NCI-H526 (cell line): ENCODE data around the gene KRT33B.

Experiments used
- DNase-seq, 2 experiments: peaks; one replicate each; lab custom pipeline; 2025; lab: John Stamatoyannopoulos, UW

The KRT33B gene

DNA sequence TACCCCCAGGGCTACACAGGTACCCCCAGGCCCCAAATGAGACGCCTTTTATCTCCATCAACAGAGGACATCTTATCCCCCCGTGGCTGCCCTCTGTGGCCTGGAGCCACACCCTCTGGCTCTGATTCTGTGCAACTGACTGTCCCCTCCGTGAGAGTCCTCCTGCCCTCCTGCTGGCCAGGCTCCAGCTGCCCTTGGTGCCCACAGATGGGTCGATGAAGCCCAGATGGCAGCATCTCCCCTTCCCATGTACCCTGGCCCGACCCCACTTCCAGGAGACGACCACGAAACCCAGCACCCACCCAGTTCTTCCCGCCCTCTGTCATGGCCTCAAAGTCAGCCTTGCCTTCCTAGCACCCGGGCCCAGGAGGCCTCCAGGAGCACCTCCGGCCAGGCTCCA lies 44.5 kb downstream of the KRT33B start:
- DNase-seq: no peak

DNA sequence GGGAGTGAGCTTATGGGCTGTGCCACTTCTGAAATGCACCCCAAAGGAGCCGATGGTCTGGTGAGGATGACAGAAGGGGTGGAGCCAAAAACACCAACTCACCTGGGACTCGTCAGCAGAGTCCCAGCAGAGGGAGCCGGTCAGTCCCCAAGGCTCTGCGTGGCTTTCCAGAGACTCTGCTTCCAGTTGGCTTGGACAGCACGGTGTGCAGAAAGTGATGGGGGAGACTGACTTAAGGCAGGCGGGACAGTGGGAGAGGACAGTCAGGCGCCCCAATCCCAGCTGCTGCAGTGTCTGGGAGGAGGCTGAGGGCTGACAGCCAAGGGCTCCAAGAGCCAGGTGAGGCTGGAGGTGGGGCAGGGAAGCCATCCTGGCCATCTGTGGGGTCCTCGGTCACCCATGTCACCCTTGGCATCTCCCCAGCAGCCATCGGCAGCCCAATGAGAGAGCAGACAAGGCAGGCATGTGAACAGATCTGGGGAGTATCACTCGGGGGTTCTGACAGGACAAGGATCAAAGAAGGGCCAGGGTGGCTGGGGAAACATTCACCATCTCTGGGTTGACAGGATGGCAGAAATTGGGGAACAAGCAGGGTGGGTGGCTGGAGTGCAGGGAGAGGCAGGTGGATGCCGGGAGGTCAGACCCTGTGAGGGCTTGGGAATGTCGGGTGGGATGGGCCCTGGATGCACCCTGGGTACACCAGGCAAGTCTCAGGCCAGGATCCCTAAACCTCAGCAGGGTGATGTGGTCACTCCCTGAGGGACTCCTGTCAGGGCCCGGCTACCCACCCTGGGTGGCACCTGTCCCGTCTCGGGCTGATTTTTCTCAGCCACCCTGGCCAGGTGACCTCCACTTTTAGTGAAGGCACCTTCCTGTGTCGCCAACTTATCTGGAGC lies 45.2 kb downstream of the KRT33B start:
- peak in 1 of 2 experiments; percentile 64 for DNase-seq

DNA sequence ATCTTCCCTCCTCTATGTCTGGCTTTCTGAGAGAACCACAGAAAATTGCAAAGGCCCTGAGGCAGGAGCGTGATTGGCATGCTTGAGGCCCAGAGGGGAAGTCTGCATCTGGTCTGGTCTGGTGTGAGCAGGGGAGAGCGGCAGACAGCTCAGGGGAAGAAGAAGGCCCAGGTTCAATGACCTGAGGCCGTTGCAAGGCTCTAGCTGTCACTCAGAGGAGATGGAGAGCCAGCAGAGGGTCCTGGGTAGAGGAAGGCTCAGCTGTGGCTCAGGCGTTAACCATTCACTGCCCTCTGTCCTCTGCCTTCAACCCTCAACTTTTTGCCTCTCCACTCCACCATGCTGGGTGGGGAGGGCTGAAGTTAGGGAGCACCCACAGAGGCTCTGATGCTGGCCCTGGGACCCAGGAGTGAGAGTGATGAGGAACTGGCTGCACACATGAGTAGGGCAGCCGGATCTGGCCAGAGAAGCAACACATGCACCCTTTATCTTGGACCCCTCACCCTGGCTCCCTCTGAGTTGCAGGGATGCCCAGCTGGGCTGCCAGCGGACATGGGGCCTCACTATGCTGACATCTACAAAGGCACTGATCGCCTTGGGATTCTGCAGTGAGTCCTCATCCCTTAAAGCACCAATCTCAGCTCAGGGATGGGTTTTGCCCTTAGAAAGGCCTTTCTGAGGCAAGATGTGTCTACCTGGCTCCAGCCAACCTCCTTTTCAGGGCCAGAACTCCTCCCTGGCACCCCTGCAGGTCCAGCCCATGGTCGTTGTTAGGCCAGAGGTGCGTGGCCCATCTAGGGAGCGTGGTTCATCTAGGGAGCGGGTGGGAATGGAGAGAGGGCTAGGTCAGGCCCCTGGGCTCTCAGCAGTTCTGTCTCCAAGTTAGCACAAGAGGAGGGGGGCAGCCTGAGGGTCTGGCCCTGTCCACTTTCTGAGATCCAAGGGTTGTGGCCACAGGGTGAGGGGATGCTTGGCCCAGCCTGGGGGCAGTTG lies 46.4 kb downstream of the KRT33B start:
- DNase-seq: no peak

DNA sequence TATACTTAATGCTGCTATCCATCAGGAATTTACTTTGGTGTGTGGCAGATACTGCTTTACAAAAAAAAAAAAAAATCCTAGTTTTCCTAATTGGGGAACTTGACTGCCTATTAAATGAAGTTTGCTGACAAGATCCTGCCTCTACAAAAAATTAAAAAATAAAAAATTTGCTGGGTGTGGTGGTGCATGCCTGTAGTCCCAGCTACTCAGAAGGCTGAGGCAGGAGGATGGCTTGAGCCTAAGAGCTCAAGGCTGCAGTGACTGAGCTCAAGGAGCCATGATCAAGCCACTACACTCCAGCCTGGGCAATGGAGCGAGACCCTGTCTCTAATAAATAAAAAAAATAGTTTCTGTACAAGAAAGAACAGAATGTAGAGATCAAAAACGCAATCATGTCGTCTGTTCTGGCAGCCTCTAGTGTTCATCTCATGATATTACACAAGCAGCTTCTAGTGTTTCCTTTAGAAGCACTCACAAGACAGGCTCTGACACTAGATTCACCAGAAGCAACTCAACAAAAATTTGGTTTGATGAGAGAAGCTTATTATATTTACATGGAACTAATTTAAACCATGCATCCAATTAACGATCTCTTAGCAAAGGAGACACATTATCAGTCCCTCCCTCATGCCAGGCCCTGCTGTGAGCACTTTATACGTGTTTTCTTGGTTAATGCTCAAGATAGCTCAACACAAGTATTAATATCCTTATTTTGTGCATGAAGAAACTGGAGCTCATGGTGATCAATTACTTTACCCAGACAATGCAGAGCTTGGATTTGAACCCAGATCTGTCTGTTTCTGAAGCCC lies 47.3 kb downstream of the KRT33B start:
- DNase-seq: peak; percentile 5 to 73

DNA sequence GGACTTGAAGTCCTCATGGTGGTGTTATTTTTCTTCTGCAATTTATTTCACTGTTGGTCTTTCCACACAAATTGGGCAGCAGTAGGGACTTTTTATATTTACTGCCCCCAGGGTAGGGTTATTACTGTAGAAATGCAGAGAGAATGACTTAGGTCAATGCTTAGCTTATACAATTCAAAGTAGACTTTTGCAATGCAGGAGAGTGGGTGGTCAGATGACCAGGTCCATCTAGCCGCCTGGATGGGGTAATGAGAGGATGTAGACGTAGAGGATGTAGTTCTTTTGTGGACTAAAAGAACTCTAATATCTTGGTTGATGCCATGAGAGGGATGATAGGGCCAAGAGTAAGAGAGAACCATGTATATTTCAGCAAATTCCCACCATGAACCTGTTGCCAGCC lies 51.4 kb downstream of the KRT33B start:
- no peak for DNase-seq

DNA sequence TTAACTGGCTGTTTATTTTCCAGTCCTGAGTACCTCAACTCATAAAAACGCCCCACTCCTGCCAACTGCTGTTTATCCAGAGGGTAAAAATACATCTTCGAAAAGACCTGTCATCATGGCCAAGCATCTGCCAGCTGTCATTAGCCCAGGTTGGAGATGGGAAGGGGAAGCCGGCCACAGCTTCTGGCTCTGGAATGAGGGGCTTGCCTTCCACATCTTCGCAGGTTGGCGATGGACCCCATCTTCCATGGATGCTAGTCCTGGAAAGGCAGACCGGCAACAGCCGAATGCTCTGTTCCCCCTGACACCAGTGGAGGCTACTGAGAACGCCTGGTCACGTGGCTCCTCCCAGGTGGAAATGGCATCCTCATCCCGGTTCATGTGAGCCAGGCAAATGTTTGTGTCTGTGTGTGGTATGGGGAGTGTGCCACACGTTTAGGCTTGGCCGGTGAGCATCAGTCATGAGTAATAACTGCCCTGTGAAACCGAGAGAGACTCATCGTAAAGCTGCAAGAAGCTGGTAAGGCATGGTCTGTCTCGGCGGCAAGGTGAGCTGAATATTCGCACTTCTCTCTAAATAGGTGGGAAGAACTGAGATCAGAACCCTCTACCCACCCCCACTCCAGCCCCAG lies 53.7 kb downstream of the KRT33B start:
- DNase-seq: no peak

DNA sequence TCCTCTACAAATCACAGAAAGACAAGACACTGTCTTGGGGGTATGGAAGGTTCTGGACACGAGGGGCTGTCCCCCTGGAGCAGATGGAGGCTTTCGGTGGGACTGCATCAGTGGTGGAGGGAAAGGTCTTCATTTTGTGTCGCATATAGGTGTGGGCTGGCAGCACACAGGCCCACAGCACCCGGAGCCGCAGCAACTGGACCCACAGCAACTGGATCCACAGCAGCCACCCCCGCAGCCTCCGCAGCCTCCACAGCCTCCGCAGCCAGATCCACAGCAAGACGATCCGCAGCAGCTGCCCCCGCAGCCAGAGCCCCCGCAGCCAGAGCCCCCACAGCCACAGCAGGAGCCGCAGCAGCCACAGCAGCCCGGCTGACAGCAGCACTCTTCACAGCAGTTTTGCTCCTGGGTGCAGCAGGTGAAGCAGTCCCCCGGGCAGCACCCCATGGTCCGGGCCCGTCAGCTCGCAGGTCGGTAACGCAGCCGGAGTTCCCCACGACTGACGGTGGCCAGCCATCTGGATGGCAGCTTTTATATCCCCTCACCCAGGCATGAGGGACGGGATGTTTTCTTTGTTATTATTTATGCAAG lies 54.3 kb downstream of the KRT33B start, which contains the start of gene KRTAP17-1:
KRTAP17-1 (minus strand) TSS at position 507 of the 591 bp plus-strand sequence; CDS start at position 447, 60 bp downstream.
- DNase-seq: no peak
